Mesendoderm (in vitro differentiated cells): ENCODE measurements around the gene TRPV3.
"Not testable (repeated sequence)": the region's sequence is repeated elsewhere in the genome, so short reads cannot be mapped to it uniquely, and the experiment has no call there.

ENCODE experiments used
- DNase-seq: peaks from one replicate; pipeline ENCODE4 v3.0.0; 2013
- H2AK5ac ChIP-seq: 2 replicates; pipeline ENCODE4 v1.6.1; 2013; ENCODE audit warnings: low read length, inconsistent platforms
- H2BK120ac ChIP-seq: 2 replicates; pipeline ENCODE4 v1.6.1; 2013; ENCODE audit warnings: low read depth, mild to moderate bottlenecking, low read length, moderate library complexity, mixed read lengths
- H2BK15ac ChIP-seq: replicated peaks from 2 replicates; pipeline ENCODE4 v1.6.1; 2013; ENCODE audit warnings: low read depth, mild to moderate bottlenecking, moderate library complexity
- H2BK5ac ChIP-seq: 2 replicates; pipeline ENCODE4 v1.6.1; 2013; ENCODE audit warnings: low read length, inconsistent platforms
- H3K18ac ChIP-seq: 2 replicates; pipeline ENCODE4 v1.6.1; 2013; ENCODE audit warnings: mild to moderate bottlenecking, low read length, mixed read lengths
- H3K23ac ChIP-seq: one replicate; pipeline ENCODE4 v1.6.1; 2013; ENCODE audit warnings: low read length
- H3K27ac ChIP-seq: 2 replicates; pipeline ENCODE4 v1.5.1; 2013; ENCODE audit warnings: low read depth, mild to moderate bottlenecking, inconsistent platforms, low read length, moderate library complexity
- H3K27me3 ChIP-seq: 2 replicates; pipeline ENCODE4 v1.6.1; 2013; ENCODE audit warnings: low read length, control low read depth, mild to moderate bottlenecking, inconsistent platforms; ENCODE audit not compliant: insufficient read depth, poor library complexity
- H3K36me3 ChIP-seq: 2 replicates; pipeline ENCODE4 v1.6.1; 2013; ENCODE audit warnings: low read length, inconsistent platforms; ENCODE audit not compliant: control insufficient read depth, insufficient read depth
- H3K4ac ChIP-seq: one replicate; pipeline ENCODE4 v1.6.1; 2013; ENCODE audit warnings: low read depth, mild to moderate bottlenecking, low read length, moderate library complexity
- H3K4me1 ChIP-seq: 2 replicates; pipeline ENCODE4 v1.6.1; 2013; ENCODE audit warnings: low read depth, low read length, inconsistent platforms; ENCODE audit not compliant: control insufficient read depth
- H3K4me2 ChIP-seq: 2 replicates; pipeline ENCODE4 v1.6.1; 2013; ENCODE audit warnings: low read length
- H3K4me3 ChIP-seq: 2 replicates; pipeline ENCODE4 v1.5.1; 2013; ENCODE audit warnings: mild to moderate bottlenecking, low read length
- H3K56ac ChIP-seq: one replicate; pipeline ENCODE4 v1.6.1; 2013; ENCODE audit warnings: low read length
- H3K79me1 ChIP-seq: 2 replicates; pipeline ENCODE4 v1.6.1; 2013; ENCODE audit warnings: low read length, inconsistent platforms
- H3K79me2 ChIP-seq: 2 replicates; pipeline ENCODE4 v1.6.1; 2013; ENCODE audit warnings: mild to moderate bottlenecking, low read length; ENCODE audit not compliant: control insufficient read depth, insufficient read depth
- H3K9ac ChIP-seq: 2 replicates; pipeline ENCODE4 v1.6.1; 2013; ENCODE audit warnings: low read length, inconsistent platforms
- H4K5ac ChIP-seq: one replicate; pipeline ENCODE4 v1.6.1; 2013; ENCODE audit warnings: low read length
- H4K8ac ChIP-seq: one replicate; pipeline ENCODE4 v1.6.1; 2013; ENCODE audit warnings: low read depth, mild to moderate bottlenecking, control low read depth, low read length, moderate library complexity
- WGBS: extraction: QIAGEN DNeasy Blood & Tissue Kit; methylation state at CpG from one replicate; pipeline ENCODE4 v1.1.7; 2013; ENCODE audit warnings: low lambda C conversion rate, missing lambda C conversion rate; ENCODE audit not compliant: insufficient coverage; ENCODE audit errors: extremely low coverage; 5-methylcytosine and 5-hydroxymethylcytosine counted together

The TRPV3 gene

GRCh38 chr17:3526971-3527370, 30.6 kb downstream of the TRPV3 start:
- Histone ChIP-seq H3K4me2 (no peak overlapping the region), H2BK5ac (no peak overlapping the region), H3K79me1 (no peaks in the 10 kb centered on the region), H3K9ac (no peak overlapping the region), H4K5ac (no peak overlapping the region), H3K4me1 (peaks cover 12% of the 10 kb centered on the region), H3K79me2 (no peaks in the 10 kb centered on the region), H3K56ac (no peak overlapping the region), H4K8ac (no peak overlapping the region), H3K4me3 (no peak overlapping the region), H2AK5ac (no peak overlapping the region), H3K4ac (no peak overlapping the region), H3K27me3 (no peaks in the 10 kb centered on the region), H3K18ac (no peak overlapping the region), H2BK120ac (no peak overlapping the region), H3K36me3 (no peaks in the 10 kb centered on the region), H3K23ac (no peak overlapping the region), H3K27ac (no peak overlapping the region), H2BK15ac (no peak overlapping the region)
- WGBS, result no CpG with 5 or more reads among the region's 10 CpGs
- DNase-seq, result no peak

GRCh38 chr17:3526491-3526890, 31.1 kb downstream of the TRPV3 start:
- Histone ChIP-seq H3K79me1 (no peaks in the 10 kb centered on the region), H2BK15ac (no peak overlapping the region), H3K4me3 (no peak overlapping the region), H3K56ac (no peak overlapping the region), H3K79me2 (no peaks in the 10 kb centered on the region), H3K27me3 (no peaks in the 10 kb centered on the region), H3K27ac (no peak overlapping the region), H3K4me2 (no peak overlapping the region), H3K36me3 (no peaks in the 10 kb centered on the region), H4K5ac (no peak overlapping the region), H3K18ac (no peak overlapping the region), H2BK5ac (no peak overlapping the region), H2BK120ac (no peak overlapping the region), H3K4ac (no peak overlapping the region), H3K9ac (no peak overlapping the region), H3K23ac (no peak overlapping the region), H4K8ac (no peak overlapping the region), H2AK5ac (no peak overlapping the region), H3K4me1 (peaks cover 12% of the 10 kb centered on the region)
- WGBS, result no CpG with 5 or more reads among the region's 12 CpGs
- DNase-seq, result no peak

- H3K23ac ChIP-seq, result no peak overlapping the region
- H2BK5ac ChIP-seq, result no peak overlapping the region
- no peaks in the 10 kb centered on the region for H3K36me3 ChIP-seq
- H4K8ac ChIP-seq, result no peak overlapping the region
- no peaks in the 10 kb centered on the region for H3K27me3 ChIP-seq
- DNase-seq, result no peak
- no peak overlapping the region for H2BK120ac ChIP-seq
- no CpG with 5 or more reads among the region's 13 CpGs for WGBS
- no peak overlapping the region for H2AK5ac ChIP-seq
- peaks cover under 1% of the 10 kb centered on the region for H3K4me1 ChIP-seq
- no peaks in the 10 kb centered on the region for H3K79me2 ChIP-seq
- H3K4me3 ChIP-seq, result no peak overlapping the region
- no peak overlapping the region for H2BK15ac ChIP-seq
- no peak overlapping the region for H3K27ac ChIP-seq
- no peak overlapping the region for H4K5ac ChIP-seq
- H3K18ac ChIP-seq, result no peak overlapping the region
- no peak overlapping the region for H3K4me2 ChIP-seq
- H3K9ac ChIP-seq, result no peak overlapping the region
- no peak overlapping the region for H3K56ac ChIP-seq
- no peak overlapping the region for H3K4ac ChIP-seq
- H3K79me1 ChIP-seq, result no peaks in the 10 kb centered on the region
These were observed 33.6 kb downstream of the TRPV3 start for GRCh38 chr17:3524024-3524423.

- H4K8ac ChIP-seq, H3K18ac ChIP-seq, H3K4ac ChIP-seq, H3K79me2 ChIP-seq, H3K4me3 ChIP-seq, H4K5ac ChIP-seq, H2BK120ac ChIP-seq, H3K9ac ChIP-seq, H3K79me1 ChIP-seq, H2BK5ac ChIP-seq, H3K27me3 ChIP-seq, H3K36me3 ChIP-seq, H3K4me2 ChIP-seq, DNase-seq, H3K23ac ChIP-seq, H2BK15ac ChIP-seq, H3K56ac ChIP-seq, H3K4me1 ChIP-seq, H3K27ac ChIP-seq, H2AK5ac ChIP-seq: not testable (repeated sequence)
- WGBS, result 100% methylated on average over 1 of the region's 4 CpGs
These were observed 38.1 kb downstream of the TRPV3 start for GRCh38 chr17:3519472-3519871.

- Histone ChIP-seq H3K4me3 (no peak overlapping the region), H3K4me1 (peaks cover 2% of the 10 kb centered on the region), H3K27ac (no peak overlapping the region), H2AK5ac (no peak overlapping the region), H2BK120ac (no peak overlapping the region), H4K5ac (no peak overlapping the region), H3K23ac (no peak overlapping the region), H3K18ac (no peak overlapping the region), H3K4me2 (no peak overlapping the region), H3K27me3 (no peaks in the 10 kb centered on the region), H3K9ac (no peak overlapping the region), H3K36me3 (no peaks in the 10 kb centered on the region), H2BK5ac (no peak overlapping the region), H3K79me1 (no peaks in the 10 kb centered on the region), H3K56ac (no peak overlapping the region), H3K4ac (no peak overlapping the region), H2BK15ac (no peak overlapping the region), H3K79me2 (no peaks in the 10 kb centered on the region), H4K8ac (no peak overlapping the region)
- DNase-seq, result no peak
- no CpG with 5 or more reads among the region's 9 CpGs for WGBS
These were observed 42.7 kb downstream of the TRPV3 start for GRCh38 chr17:3514873-3515272.

GRCh38 chr17:3514167-3514566, 43.4 kb downstream of the TRPV3 start:
- H3K4me3 ChIP-seq, H2BK120ac ChIP-seq, H3K27ac ChIP-seq, H3K79me2 ChIP-seq, H3K4ac ChIP-seq, H2AK5ac ChIP-seq, H2BK15ac ChIP-seq, H3K23ac ChIP-seq, H4K5ac ChIP-seq, H3K18ac ChIP-seq, H3K27me3 ChIP-seq, H3K4me2 ChIP-seq, H2BK5ac ChIP-seq, H3K79me1 ChIP-seq, H4K8ac ChIP-seq, H3K4me1 ChIP-seq, H3K36me3 ChIP-seq, DNase-seq, H3K9ac ChIP-seq, H3K56ac ChIP-seq: not testable (repeated sequence)
- no CpG with 5 or more reads among the region's 11 CpGs for WGBS
